ENCODE data around the gene ACTL6B. TPM values are rescaled to one million over a fixed set of nuclear protein-coding genes. Genes with fewer than 3 reads are reported as not detected.
A peak's percentile ranks its signal among the peaks of the same experiment; 100 is the strongest.

Gene ACTL6B
- total RNA-seq, 1 donor from 2014 or later: not detected

DNA sequence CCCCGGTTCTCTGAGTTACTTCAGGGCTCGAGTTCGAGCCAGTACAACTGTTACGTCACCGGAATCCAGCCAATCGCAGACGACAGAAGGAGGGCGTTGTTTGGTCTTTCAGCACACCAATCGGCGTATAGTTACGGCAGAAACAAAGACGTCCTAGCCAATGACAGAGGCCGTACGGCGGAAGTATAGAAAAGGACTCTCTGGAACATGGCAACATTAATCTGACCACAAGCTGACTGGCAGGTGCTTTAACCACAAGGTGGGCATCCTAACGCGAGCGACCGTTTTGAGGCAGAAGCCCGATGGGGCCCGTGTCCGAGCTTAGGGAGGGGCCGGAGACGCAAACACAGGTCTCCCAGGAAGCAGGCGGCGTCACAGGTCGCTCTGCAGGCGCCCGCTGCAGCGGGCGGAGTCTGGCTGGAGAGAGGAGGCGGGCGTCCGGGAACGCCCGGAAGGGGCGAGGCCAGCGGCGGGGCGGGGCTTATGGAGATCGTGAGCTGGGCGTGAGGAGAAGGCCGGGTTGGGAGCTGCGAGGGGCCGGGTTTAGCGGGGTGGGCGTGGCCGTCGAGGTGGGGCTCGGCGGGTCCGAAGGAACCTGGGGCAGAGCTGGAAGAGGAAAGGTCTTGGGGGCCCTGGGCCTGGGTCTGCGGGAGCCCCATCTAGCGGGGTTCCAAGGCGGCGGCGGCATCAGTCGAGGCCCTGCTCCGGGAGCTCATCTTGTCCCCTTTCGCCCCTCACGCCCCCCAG is 44.1 kb downstream of the ACTL6B start, which contains the start of gene MOSPD3:
TSS of gene MOSPD3 (plus strand) at position 558 of the 747 bp plus-strand sequence. CDS start 252 bp downstream, outside the sequence.
- Histone ChIP-seq H3K27me3 (no peaks in the 10 kb centered on the region), H3K9me3 (ENCODE audit: low read depth) (no peaks in the 10 kb centered on the region), H3K79me2 (ENCODE audit: low read depth) (no peaks in the 10 kb centered on the region), H3F3A (ENCODE audit: low read depth) (peaks cover 15% of the 10 kb centered on the region), H4K20me1 (ENCODE audit: low read depth) (no peaks in the 10 kb centered on the region), H2AFZ (replicated peaks) (peak within 1 kb of the TSS; percentile 87), H3K4me3 (peak within 1 kb of the TSS; percentile 75), H3K4me1 (no peaks in the 10 kb centered on the region), H3K9ac (peak within 1 kb of the TSS; percentile 29), H3K36me3 (no peaks in the 10 kb centered on the region), H3K4me2 (peak within 1 kb of the TSS; percentile 86), H3K27ac (peak within 1 kb of the TSS; percentile 88)
- Mint-ChIP-seq H3K27ac (peak within 1 kb of the TSS; percentile 99), H3K27me3 (ENCODE audit: insufficient read depth, low read depth) (peaks cover 16% of the 10 kb centered on the region), H3K36me3 (peaks cover 5% of the 10 kb centered on the region), H3K4me3 (peak within 1 kb of the TSS; percentile 99), H3K9me3 (no peaks in the 10 kb centered on the region), H3K4me1 (peaks cover 14% of the 10 kb centered on the region)
- peak; percentile 100 for DNase-seq (ENCODE audit: low spot score)
- TF ChIP-seq EZH2 (IDR thresholded peaks at IDR 0.05) (no peak), EZH2phosphoT487 (IDR thresholded peaks at IDR 0.05) (no peak)
- TF ChIP-seq, protein P1, sequence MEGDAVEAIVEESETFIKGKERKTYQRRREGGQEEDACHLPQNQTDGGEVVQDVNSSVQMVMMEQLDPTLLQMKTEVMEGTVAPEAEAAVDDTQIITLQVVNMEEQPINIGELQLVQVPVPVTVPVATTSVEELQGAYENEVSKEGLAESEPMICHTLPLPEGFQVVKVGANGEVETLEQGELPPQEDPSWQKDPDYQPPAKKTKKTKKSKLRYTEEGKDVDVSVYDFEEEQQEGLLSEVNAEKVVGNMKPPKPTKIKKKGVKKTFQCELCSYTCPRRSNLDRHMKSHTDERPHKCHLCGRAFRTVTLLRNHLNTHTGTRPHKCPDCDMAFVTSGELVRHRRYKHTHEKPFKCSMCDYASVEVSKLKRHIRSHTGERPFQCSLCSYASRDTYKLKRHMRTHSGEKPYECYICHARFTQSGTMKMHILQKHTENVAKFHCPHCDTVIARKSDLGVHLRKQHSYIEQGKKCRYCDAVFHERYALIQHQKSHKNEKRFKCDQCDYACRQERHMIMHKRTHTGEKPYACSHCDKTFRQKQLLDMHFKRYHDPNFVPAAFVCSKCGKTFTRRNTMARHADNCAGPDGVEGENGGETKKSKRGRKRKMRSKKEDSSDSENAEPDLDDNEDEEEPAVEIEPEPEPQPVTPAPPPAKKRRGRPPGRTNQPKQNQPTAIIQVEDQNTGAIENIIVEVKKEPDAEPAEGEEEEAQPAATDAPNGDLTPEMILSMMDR (IDR thresholded peaks at IDR 0.05): no peak

DNA sequence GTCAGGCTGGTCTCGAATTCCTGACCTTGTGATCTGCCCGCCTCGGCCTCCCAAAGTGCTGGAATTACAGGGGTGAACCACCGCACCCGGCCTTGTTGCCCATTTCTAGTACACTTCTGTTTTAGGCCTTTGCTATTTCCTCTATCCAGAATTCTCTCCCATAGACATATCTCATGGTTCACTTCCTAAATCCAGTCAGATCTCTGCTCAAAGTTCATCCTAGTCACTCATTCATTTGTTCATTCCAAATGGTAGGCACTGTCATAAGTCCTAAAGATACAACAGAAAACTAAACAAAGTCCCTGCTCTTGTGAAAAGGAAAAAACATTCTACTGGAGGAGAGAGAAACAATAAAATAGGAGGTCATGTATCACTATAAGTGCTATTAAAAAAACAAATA is 46.3 kb downstream of the ACTL6B start:
- Histone ChIP-seq H3K4me3 (no peak overlapping the region), H3K27me3 (peaks cover 22% of the 10 kb centered on the region), H4K20me1 (ENCODE audit: low read depth) (peaks cover 5% of the 10 kb centered on the region), H3K79me2 (ENCODE audit: low read depth) (no peaks in the 10 kb centered on the region), H3K36me3 (no peaks in the 10 kb centered on the region), H3K9ac (no peak overlapping the region), H3F3A (ENCODE audit: low read depth) (peaks cover 32% of the 10 kb centered on the region), H3K4me2 (no peak overlapping the region), H3K4me1 (peaks cover 8% of the 10 kb centered on the region), H2AFZ (replicated peaks) (no peak overlapping the region), H3K9me3 (ENCODE audit: low read depth) (no peaks in the 10 kb centered on the region), H3K27ac (no peak overlapping the region)
- H3K36me3 Mint-ChIP-seq: peaks cover 2% of the 10 kb centered on the region
- H3K4me1 Mint-ChIP-seq: peaks cover 25% of the 10 kb centered on the region
- peak overlapping the region; percentile 9 for H3K27ac Mint-ChIP-seq
- TF ChIP-seq, protein P1 (IDR thresholded peaks at IDR 0.05): no peak
- no peak for TF ChIP-seq EZH2phosphoT487 (IDR thresholded peaks at IDR 0.05)
- no peak for TF ChIP-seq EZH2 (IDR thresholded peaks at IDR 0.05)
- no peak for DNase-seq (ENCODE audit: low spot score)
- peaks cover 17% of the 10 kb centered on the region for H3K27me3 Mint-ChIP-seq (ENCODE audit: insufficient read depth, low read depth)
- no peaks in the 10 kb centered on the region for H3K9me3 Mint-ChIP-seq
- no peak overlapping the region for H3K4me3 Mint-ChIP-seq

DNA sequence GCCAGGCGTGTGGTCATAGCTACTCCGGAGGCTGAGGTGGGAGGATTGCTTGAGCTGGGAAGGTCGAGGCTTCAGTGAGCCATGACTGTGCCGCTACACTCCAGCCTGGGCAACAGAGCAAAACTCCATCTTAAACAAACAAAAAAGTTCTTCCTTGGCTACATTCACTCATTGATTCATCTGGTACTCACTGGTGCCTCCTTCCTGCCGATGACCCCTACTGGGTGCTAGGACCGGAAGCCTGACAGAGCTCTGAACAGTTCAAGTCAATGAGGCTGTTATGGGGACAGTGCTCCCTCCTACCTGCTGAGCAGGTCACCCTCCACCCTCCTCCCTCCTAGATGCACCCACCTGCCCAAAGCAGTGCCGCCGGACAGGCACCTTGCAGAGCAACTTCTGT is 49.1 kb downstream of the ACTL6B start:
- no peak overlapping the region for H3K4me2 ChIP-seq
- peaks cover 30% of the 10 kb centered on the region for H3K27me3 ChIP-seq
- H3K27ac Mint-ChIP-seq: no peak overlapping the region
- peak overlapping the region; percentile 36 for H3K4me3 Mint-ChIP-seq
- TF ChIP-seq EZH2 (IDR thresholded peaks at IDR 0.05) (no peak), EZH2phosphoT487 (IDR thresholded peaks at IDR 0.05) (no peak)
- TF ChIP-seq, protein P1 (IDR thresholded peaks at IDR 0.05): no peak
- H3K27ac ChIP-seq: no peak overlapping the region
- peaks cover 34% of the 10 kb centered on the region for H3K4me1 Mint-ChIP-seq
- H2AFZ ChIP-seq (replicated peaks): no peak overlapping the region
- no peaks in the 10 kb centered on the region for H3K36me3 ChIP-seq
- H3K79me2 ChIP-seq (ENCODE audit: low read depth): no peaks in the 10 kb centered on the region
- H3K9ac ChIP-seq: no peak overlapping the region
- peaks cover 18% of the 10 kb centered on the region for H3K27me3 Mint-ChIP-seq (ENCODE audit: insufficient read depth, low read depth)
- DNase-seq (ENCODE audit: low spot score): no peak
- H4K20me1 ChIP-seq (ENCODE audit: low read depth): peaks cover 5% of the 10 kb centered on the region
- no peaks in the 10 kb centered on the region for H3K9me3 Mint-ChIP-seq
- H3K36me3 Mint-ChIP-seq: no peaks in the 10 kb centered on the region
- peaks cover 25% of the 10 kb centered on the region for H3K4me1 ChIP-seq
- H3K9me3 ChIP-seq (ENCODE audit: low read depth): no peaks in the 10 kb centered on the region
- H3K4me3 ChIP-seq: no peak overlapping the region
- peaks cover 50% of the 10 kb centered on the region for H3F3A ChIP-seq (ENCODE audit: low read depth)

Measured in neural progenitor cell (in vitro differentiated cells).